Ammon's horn (tissue), 1 donor: ENCODE results near the gene ACAD11.

Experiments
- DNase-seq: peaks from one replicate; pipeline ENCODE4 v3.0.0-alpha.2; 2016; ENCODE audit warnings: low spot score

The ACAD11 gene

GRCh38 chr3:132555306-132556035 lies 104.1 kb downstream of the ACAD11 start:
- no peak for DNase-seq

- DNase-seq, result peak; percentile 29
These were observed 105.2 kb downstream of the ACAD11 start for GRCh38 chr3:132554437-132554836.

- no peak for DNase-seq
These were observed 105.8 kb downstream of the ACAD11 start for GRCh38 chr3:132553826-132554225.

- DNase-seq, result no peak
These were observed 108.9 kb downstream of the ACAD11 start for GRCh38 chr3:132550579-132551305.

GRCh38 chr3:132549890-132550578 lies 109.6 kb downstream of the ACAD11 start:
- DNase-seq, result no peak

GRCh38 chr3:132549169-132549568 lies 110.4 kb downstream of the ACAD11 start:
- no peak for DNase-seq

GRCh38 chr3:132545471-132545870 lies 114.1 kb downstream of the ACAD11 start:
- no peak for DNase-seq

- no peak for DNase-seq
These were observed 115.5 kb downstream of the ACAD11 start for GRCh38 chr3:132544130-132544529.

- DNase-seq, result no peak
These were observed 116.4 kb downstream of the ACAD11 start for GRCh38 chr3:132543011-132543739.

- no peak for DNase-seq
These were observed 117.0 kb downstream of the ACAD11 start for GRCh38 chr3:132542577-132542976.

- no peak for DNase-seq
These were observed 119.9 kb downstream of the ACAD11 start for GRCh38 chr3:132539681-132540080.

GRCh38 chr3:132538072-132538471 lies 121.5 kb downstream of the ACAD11 start:
- no peak for DNase-seq

GRCh38 chr3:132537297-132537696 lies 122.3 kb downstream of the ACAD11 start:
- DNase-seq, result no peak

GRCh38 chr3:132536442-132537153 lies 123.0 kb downstream of the ACAD11 start:
- no peak for DNase-seq

GRCh38 chr3:132535575-132536441 lies 123.8 kb downstream of the ACAD11 start:
- DNase-seq, result peak; percentile 79

GRCh38 chr3:132530624-132531023 lies 129.0 kb downstream of the ACAD11 start:
- no peak for DNase-seq

- no peak for DNase-seq
These were observed 137.3 kb downstream of the ACAD11 start for GRCh38 chr3:132522353-132522752.

- no peak for DNase-seq
These were observed 137.7 kb downstream of the ACAD11 start for GRCh38 chr3:132521901-132522300.

GRCh38 chr3:132519914-132520313 lies 139.7 kb downstream of the ACAD11 start:
- no peak for DNase-seq

GRCh38 chr3:132517311-132517710 lies 142.3 kb downstream of the ACAD11 start:
- DNase-seq, result no peak

GRCh38 chr3:132513057-132513456 lies 146.6 kb downstream of the ACAD11 start:
- no peak for DNase-seq
